Breast epithelium (tissue), 3 donors: ENCODE data around the gene STRA8.

Experiments
- POLR2A ChIP-seq: fragments of 450-650 bp; IDR thresholded peaks from one replicate; pipeline ENCODE4 v1.6.1; 2016; ENCODE audit warnings: antibody characterized with exemption, mild to moderate bottlenecking, moderate library complexity
- POLR2AphosphoS5 ChIP-seq, 3 donors: sonication (generic); formaldehyde crosslinking; IDR thresholded peaks; one replicate each; pipeline ENCODE4 v1.6.1; 2017; ENCODE audit warnings: antibody characterized with exemption in 3 of 3
- TF ChIP-seq, protein P1 (sequence below), 3 donors: fragments of 450-650 bp; IDR thresholded peaks; one replicate each; pipeline ENCODE4 v1.5.1; 2016 to 2017; ENCODE audit warnings: antibody characterized with exemption in 3 of 3, mild to moderate bottlenecking in 3 of 3, moderate library complexity in 3 of 3

- TF ChIP-seq, protein P1, sequence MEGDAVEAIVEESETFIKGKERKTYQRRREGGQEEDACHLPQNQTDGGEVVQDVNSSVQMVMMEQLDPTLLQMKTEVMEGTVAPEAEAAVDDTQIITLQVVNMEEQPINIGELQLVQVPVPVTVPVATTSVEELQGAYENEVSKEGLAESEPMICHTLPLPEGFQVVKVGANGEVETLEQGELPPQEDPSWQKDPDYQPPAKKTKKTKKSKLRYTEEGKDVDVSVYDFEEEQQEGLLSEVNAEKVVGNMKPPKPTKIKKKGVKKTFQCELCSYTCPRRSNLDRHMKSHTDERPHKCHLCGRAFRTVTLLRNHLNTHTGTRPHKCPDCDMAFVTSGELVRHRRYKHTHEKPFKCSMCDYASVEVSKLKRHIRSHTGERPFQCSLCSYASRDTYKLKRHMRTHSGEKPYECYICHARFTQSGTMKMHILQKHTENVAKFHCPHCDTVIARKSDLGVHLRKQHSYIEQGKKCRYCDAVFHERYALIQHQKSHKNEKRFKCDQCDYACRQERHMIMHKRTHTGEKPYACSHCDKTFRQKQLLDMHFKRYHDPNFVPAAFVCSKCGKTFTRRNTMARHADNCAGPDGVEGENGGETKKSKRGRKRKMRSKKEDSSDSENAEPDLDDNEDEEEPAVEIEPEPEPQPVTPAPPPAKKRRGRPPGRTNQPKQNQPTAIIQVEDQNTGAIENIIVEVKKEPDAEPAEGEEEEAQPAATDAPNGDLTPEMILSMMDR (IDR thresholded peaks at IDR 0.05) = no peak
- TF ChIP-seq POLR2AphosphoS5 (IDR thresholded peaks at IDR 0.05) (no peak), POLR2A (no peak)
Measured at GRCh38 chr7:135277161-135277560, 43.5 kb downstream of the STRA8 start.
